CD4-positive, CD25-positive, alpha-beta regulatory T cell (primary cell): ENCODE data around the gene PLEKHN1. TPM values are rescaled to one million over a fixed set of nuclear protein-coding genes. Genes with fewer than 3 reads are reported as not detected.
A peak's percentile ranks its signal among the peaks of the same experiment; 100 is the strongest.

ENCODE experiments used
- ATAC-seq, 2 donors: fragments of 150-1000 bp; cut with Tn5 transposase; one replicate each; pipeline ENCODE4 v1.10.0; 2021; ENCODE audit warnings: low read depth in 2 of 2, moderate number of reproducible peaks in 2 of 2, moderate library complexity in 1 of 2
- DNase-seq, 3 donors: peaks; one replicate each; pipeline versions ENCODE4 v3.0.0 to v3.0.0-alpha.2; 2012 to 2022; ENCODE audit warnings: mixed read lengths in 1 of 3
- H3K27ac ChIP-seq: one replicate; pipeline ENCODE4 v1.7.0; 2013; ENCODE audit warnings: mild to moderate bottlenecking, low read length; ENCODE audit not compliant: insufficient read depth, poor library complexity, severe bottlenecking
- H3K27me3 ChIP-seq: one replicate; pipeline ENCODE4 v1.7.0; 2013; ENCODE audit warnings: low read length; ENCODE audit not compliant: control insufficient read depth, insufficient read depth
- H3K36me3 ChIP-seq: one replicate; pipeline ENCODE4 v1.7.0; 2013; ENCODE audit warnings: mild to moderate bottlenecking, low read length, moderate library complexity; ENCODE audit not compliant: control insufficient read depth, insufficient read depth
- H3K4me1 ChIP-seq: 2 replicates; pipeline ENCODE4 v1.7.0; 2013; ENCODE audit warnings: mild to moderate bottlenecking, low read length; ENCODE audit not compliant: insufficient read depth, control insufficient read depth, poor library complexity, severe bottlenecking
- H3K4me3 ChIP-seq: one replicate; pipeline ENCODE4 v1.7.0; 2013; ENCODE audit warnings: low read depth, mild to moderate bottlenecking, low read length, moderate library complexity
- H3K9me3 ChIP-seq, 2 experiments: 1 replicate in 1 of 2; 2 replicates in 1 of 2; pipeline ENCODE4 v1.7.0; 2013; ENCODE audit warnings: low read length in 2 of 2, mild to moderate bottlenecking in 1 of 2, moderate library complexity in 1 of 2; ENCODE audit not compliant: control insufficient read depth in 2 of 2
- H3K27ac Mint-ChIP-seq, 3 donors: one replicate each; pipeline ENCODE4 v1.8.0; 2020 to 2022; ENCODE audit warnings: mild to moderate bottlenecking in 3 of 3, mixed read lengths in 3 of 3, moderate library complexity in 2 of 3
- H3K27me3 Mint-ChIP-seq: one replicate; pipeline ENCODE4 v1.8.0; 2022; ENCODE audit warnings: mild to moderate bottlenecking, mixed read lengths
- H3K36me3 Mint-ChIP-seq: one replicate; pipeline ENCODE4 v1.8.0; 2020; ENCODE audit warnings: mixed read lengths
- H3K4me1 Mint-ChIP-seq, 4 donors: one replicate each; pipeline ENCODE4 v1.8.0; 2020 to 2022; ENCODE audit warnings: mixed read lengths in 4 of 4, mild to moderate bottlenecking in 1 of 4
- H3K4me3 Mint-ChIP-seq, 4 donors: one replicate each; pipeline ENCODE4 v1.8.0; 2020 to 2022; ENCODE audit warnings: mild to moderate bottlenecking in 4 of 4, mixed read lengths in 4 of 4, moderate library complexity in 3 of 4
- H3K9me3 Mint-ChIP-seq, 7 donors: one replicate each; pipeline ENCODE4 v1.8.0; 2020 to 2022; ENCODE audit warnings: mixed read lengths in 7 of 7, mild to moderate bottlenecking in 3 of 7, moderate library complexity in 2 of 7
- polyA plus RNA-seq, 4 donors: library from polyadenylated mRNA; unstranded; fragments of 300-500 nt; fragmentation: Illumina TruSeq; gene quantifications; one replicate each; pipeline ENCODE4 v1.2.3, GENCODE V29; 2021
- total RNA-seq: library from RNA; stranded (reverse); gene quantifications from one replicate; pipeline ENCODE4 v1.2.3, GENCODE V29; 2022

PLEKHN1 gene
- total and polyA plus RNA-seq, 5 donors from 2014 or later = 0.39 to 2.5 (median 0.61) TPM; not detected in 2

DNA sequence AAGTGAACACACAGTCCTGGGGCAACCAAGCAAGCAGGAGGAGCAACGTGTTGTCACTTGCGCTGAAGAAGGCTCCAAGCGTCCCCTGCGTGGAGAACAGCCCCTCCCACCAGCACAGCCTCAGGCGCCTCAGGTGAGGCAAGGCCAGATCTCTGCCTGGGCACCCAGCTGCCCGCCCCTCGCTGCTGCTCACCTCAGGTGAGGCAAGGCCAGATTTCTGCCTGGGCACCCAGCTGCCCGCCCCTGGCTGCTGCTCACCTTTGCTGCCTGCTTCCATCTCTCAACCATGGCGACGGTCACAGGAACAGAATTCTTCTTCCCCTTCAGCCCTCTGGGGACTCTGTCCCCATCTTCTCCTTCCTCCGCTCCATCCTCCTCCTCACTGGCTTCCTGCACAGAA is 9.6 kb upstream of the PLEKHN1 start:
- H3K4me3 Mint-ChIP-seq = peak overlapping the region in 2 of 4 donors; percentile 11 to 28
- DNase-seq (no peak), ATAC-seq (no peak)
- no peaks in the 10 kb centered on the region for H3K9me3 Mint-ChIP-seq
- H3K27ac Mint-ChIP-seq = no peak overlapping the region
- H3K36me3 Mint-ChIP-seq = peaks cover 28% of the 10 kb centered on the region
- Histone ChIP-seq H3K4me3 (no peak overlapping the region), H3K36me3 (peaks cover 44% of the 10 kb centered on the region), H3K27ac (no peak overlapping the region), H3K9me3 (no peaks in the 10 kb centered on the region), H3K27me3 (no peaks in the 10 kb centered on the region), H3K4me1 (peaks cover 35% of the 10 kb centered on the region)
- H3K4me1 Mint-ChIP-seq = peaks cover 0 to 30% (median 11%) of the 10 kb centered on the region in 4 donors
- H3K27me3 Mint-ChIP-seq = no peaks in the 10 kb centered on the region

GRCh38 chr1:958823-959730 is 7.2 kb upstream of the PLEKHN1 start, which contains the start of gene NOC2L:
TSS of gene NOC2L (minus strand) at chr1:959256. CDS start at chr1:959240, 16 bp downstream.
- Histone ChIP-seq H3K27me3 (no peaks in the 10 kb centered on the region), H3K27ac (peak within 1 kb of the TSS; percentile 67), H3K36me3 (peaks cover 25% of the 10 kb centered on the region), H3K9me3 (no peaks in the 10 kb centered on the region), H3K4me1 (peaks cover 36% of the 10 kb centered on the region), H3K4me3 (peak within 1 kb of the TSS; percentile 79)
- Mint-ChIP-seq H3K4me1 (peaks cover 0 to 36% (median 11%) of the 10 kb centered on the region in 4 donors), H3K36me3 (peaks cover 18% of the 10 kb centered on the region), H3K27ac (peak within 1 kb of the TSS; percentile 52 to 82 (median 74)), H3K9me3 (no peaks in the 10 kb centered on the region), H3K4me3 (peak within 1 kb of the TSS; percentile 89 to 97 (median 92)), H3K27me3 (no peaks in the 10 kb centered on the region)
- DNase-seq = peak; percentile 89 to 92 (median 91)
- ATAC-seq = peak; percentile 86 to 93

DNA sequence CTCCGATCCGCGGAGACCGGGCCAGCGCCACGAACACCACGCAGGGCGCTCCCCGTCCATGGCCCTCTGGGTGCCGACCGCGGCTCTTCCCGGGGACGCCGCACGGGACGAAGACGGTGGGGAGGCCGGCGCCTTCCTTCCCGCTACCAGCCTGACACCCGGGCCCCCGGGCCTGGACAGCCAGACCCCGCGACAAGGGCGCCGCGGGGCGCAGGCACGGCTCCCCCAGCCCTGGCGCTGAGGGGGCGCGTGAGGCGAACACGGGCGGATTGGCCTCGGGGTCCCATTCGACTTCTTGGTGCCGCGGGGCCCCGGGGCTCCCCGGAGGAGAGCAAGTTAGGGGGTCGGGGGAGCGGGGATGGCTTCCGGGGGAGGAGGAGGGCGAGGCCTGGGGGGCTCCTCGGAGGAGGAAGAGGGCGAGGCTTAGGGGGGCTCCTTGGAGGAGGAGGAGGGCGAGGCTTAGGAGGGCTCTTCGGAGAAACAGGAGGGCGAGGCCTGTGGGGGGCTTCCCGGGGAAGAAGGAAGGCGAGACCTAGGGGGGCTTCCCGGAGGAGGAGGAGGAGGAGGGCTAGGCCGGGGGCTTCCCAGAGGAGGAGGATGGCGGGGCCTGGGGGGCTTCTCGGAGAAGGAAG is 6.4 kb upstream of the PLEKHN1 start:
- no peak for DNase-seq
- no peaks in the 10 kb centered on the region for H3K27me3 ChIP-seq
- H3K4me1 Mint-ChIP-seq = peaks cover 0 to 36% (median 11%) of the 10 kb centered on the region in 4 donors
- H3K9me3 ChIP-seq = no peaks in the 10 kb centered on the region
- H3K4me1 ChIP-seq = peaks cover 36% of the 10 kb centered on the region
- H3K9me3 Mint-ChIP-seq = no peaks in the 10 kb centered on the region
- peaks cover 12% of the 10 kb centered on the region for H3K36me3 Mint-ChIP-seq
- peak overlapping the region in 2 of 3 donors; percentile 74 to 85 for H3K27ac Mint-ChIP-seq
- H3K36me3 ChIP-seq = peaks cover 17% of the 10 kb centered on the region
- peak in 1 of 2 donors; percentile 3 for ATAC-seq
- H3K27ac ChIP-seq = no peak overlapping the region
- no peaks in the 10 kb centered on the region for H3K27me3 Mint-ChIP-seq
- no peak overlapping the region for H3K4me3 ChIP-seq
- H3K4me3 Mint-ChIP-seq = peak overlapping the region; percentile 89 to 92 (median 92)

- H3K27me3 ChIP-seq = no peaks in the 10 kb centered on the region
- peak; percentile 43 to 49 for ATAC-seq
- H3K4me1 Mint-ChIP-seq = peaks cover 0 to 33% (median 7%) of the 10 kb centered on the region in 4 donors
- H3K27me3 Mint-ChIP-seq = no peaks in the 10 kb centered on the region
- no peaks in the 10 kb centered on the region for H3K9me3 ChIP-seq
- H3K36me3 Mint-ChIP-seq = peaks cover 5% of the 10 kb centered on the region
- peaks cover 37% of the 10 kb centered on the region for H3K4me1 ChIP-seq
- H3K36me3 ChIP-seq = peaks cover 10% of the 10 kb centered on the region
- H3K27ac Mint-ChIP-seq = peak within 1 kb of the TSS in 2 of 3 donors; percentile 74 to 85
- H3K9me3 Mint-ChIP-seq = no peaks in the 10 kb centered on the region
- peak; percentile 69 to 80 (median 73) for DNase-seq
- no peak within 1 kb of the TSS for H3K27ac ChIP-seq
- no peak within 1 kb of the TSS for H3K4me3 ChIP-seq
- H3K4me3 Mint-ChIP-seq = peak within 1 kb of the TSS; percentile 89 to 92 (median 92)
Observed at GRCh38 chr1:960363-961131, 5.7 kb upstream of the PLEKHN1 start, which contains the start of gene KLHL17. TSS of gene KLHL17 (plus strand) at chr1:960584. CDS start at chr1:960694, 110 bp downstream.

GRCh38 chr1:961132-961669 is 5.1 kb upstream of the PLEKHN1 start:
- H3K27ac ChIP-seq = no peak overlapping the region

DNA sequence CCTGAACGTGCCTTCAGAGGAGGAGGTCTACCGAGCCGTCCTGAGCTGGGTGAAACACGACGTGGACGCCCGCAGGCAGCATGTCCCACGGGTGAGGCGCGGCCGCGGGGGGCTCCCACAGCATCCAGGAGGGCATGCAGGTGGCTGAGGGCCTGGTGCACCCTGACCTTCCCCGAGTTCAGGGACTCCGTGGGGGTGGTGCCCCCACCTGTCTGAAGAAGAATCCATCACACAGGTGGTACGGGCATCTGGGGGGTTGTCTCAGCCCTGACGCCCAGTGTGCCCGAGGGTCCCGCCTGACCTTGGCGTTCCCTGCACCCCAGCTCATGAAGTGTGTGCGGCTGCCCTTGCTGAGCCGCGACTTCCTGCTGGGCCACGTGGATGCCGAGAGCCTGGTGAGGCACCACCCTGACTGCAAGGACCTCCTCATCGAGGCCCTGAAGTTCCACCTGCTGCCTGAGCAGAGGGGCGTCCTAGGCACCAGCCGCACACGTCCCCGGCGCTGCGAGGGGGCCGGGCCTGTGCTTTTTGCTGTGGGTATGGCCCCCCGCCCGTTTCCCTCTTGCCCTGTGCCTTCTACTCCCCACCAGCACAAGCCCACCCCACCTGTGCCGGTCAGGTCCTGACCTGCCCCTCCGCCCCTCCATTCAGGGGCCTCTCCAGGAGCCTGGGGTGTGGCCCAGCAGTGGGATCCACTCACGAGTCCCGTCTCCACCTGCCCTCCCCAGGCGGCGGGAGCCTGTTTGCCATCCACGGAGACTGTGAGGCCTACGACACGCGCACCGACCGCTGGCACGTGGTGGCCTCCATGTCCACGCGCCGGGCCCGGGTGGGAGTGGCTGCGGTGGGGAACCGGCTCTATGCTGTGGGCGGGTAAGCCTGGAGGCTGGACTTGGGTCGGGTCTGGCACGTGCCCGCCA is 3.6 kb upstream of the PLEKHN1 start:
- ATAC-seq (no peak), DNase-seq (no peak)
- H3K27me3 ChIP-seq = no peaks in the 10 kb centered on the region
- no peak overlapping the region for H3K27ac ChIP-seq
- H3K27ac Mint-ChIP-seq = no peak overlapping the region
- H3K9me3 ChIP-seq = no peaks in the 10 kb centered on the region
- no peaks in the 10 kb centered on the region for H3K9me3 Mint-ChIP-seq
- H3K4me3 Mint-ChIP-seq = peak overlapping the region; percentile 63 to 92 (median 76)
- peaks cover 50% of the 10 kb centered on the region for H3K4me1 ChIP-seq
- H3K4me1 Mint-ChIP-seq = peaks cover 0 to 35% (median 3%) of the 10 kb centered on the region in 4 donors
- H3K4me3 ChIP-seq = no peak overlapping the region
- H3K27me3 Mint-ChIP-seq = no peaks in the 10 kb centered on the region
- H3K36me3 Mint-ChIP-seq = peaks cover 2% of the 10 kb centered on the region
- H3K36me3 ChIP-seq = no peaks in the 10 kb centered on the region

More at GRCh38 chr1:961132-961669, 5.1 kb upstream of the PLEKHN1 start:
- peaks cover 5% of the 10 kb centered on the region for H3K36me3 Mint-ChIP-seq
- H3K27ac Mint-ChIP-seq = peak overlapping the region in 1 of 3 donors; percentile 36
- no peaks in the 10 kb centered on the region for H3K9me3 Mint-ChIP-seq
- ATAC-seq (no peak), DNase-seq (no peak)
- Histone ChIP-seq H3K36me3 (peaks cover 4% of the 10 kb centered on the region), H3K4me1 (peaks cover 43% of the 10 kb centered on the region), H3K27me3 (no peaks in the 10 kb centered on the region), H3K4me3 (no peak overlapping the region), H3K9me3 (no peaks in the 10 kb centered on the region)
- peaks cover 0 to 38% (median 7%) of the 10 kb centered on the region in 4 donors for H3K4me1 Mint-ChIP-seq
- H3K27me3 Mint-ChIP-seq = no peaks in the 10 kb centered on the region
- peak overlapping the region in 3 of 4 donors; percentile 63 to 84 (median 71) for H3K4me3 Mint-ChIP-seq
